Measurements from ENCODE around the gene EHMT1.

Gene EHMT1

GRCh38 chr9:137665697-137666512, 47.1 kb downstream of the EHMT1 start:
- TF ChIP-seq ESRRG (CRISPR knock-in tag; IDR thresholded peaks at IDR 0.05): no peak
- no peak for TF ChIP-seq PATZ1 (CRISPR knock-in tag; IDR thresholded peaks at IDR 0.05; ENCODE audit: borderline replicate concordance)
- no peak for TF ChIP-seq CSDC2 (CRISPR knock-in tag; IDR thresholded peaks at IDR 0.05)
- no peak for TF ChIP-seq CREB5 (CRISPR knock-in tag; IDR thresholded peaks at IDR 0.05; ENCODE audit: low read depth)
- TF ChIP-seq ZC3H10 (CRISPR knock-in tag; IDR thresholded peaks at IDR 0.05): no peak
- no peak for TF ChIP-seq ZNF8 (CRISPR knock-in tag; IDR thresholded peaks at IDR 0.05)
- no peak for TF ChIP-seq SNAI2 (CRISPR knock-in tag; IDR thresholded peaks at IDR 0.05)
- TF ChIP-seq ZFP3 (CRISPR knock-in tag; IDR thresholded peaks at IDR 0.05): no peak
- no peak for ATAC-seq

GRCh38 chr9:137666513-137666822, 47.7 kb downstream of the EHMT1 start:
- no peak for ATAC-seq
- TF ChIP-seq PATZ1 (CRISPR knock-in tag; IDR thresholded peaks at IDR 0.05; ENCODE audit: borderline replicate concordance) (no peak), CSRNP3 (CRISPR knock-in tag; IDR thresholded peaks at IDR 0.05) (no peak), GLIS3 (CRISPR knock-in tag; IDR thresholded peaks at IDR 0.05) (no peak), ZC3H10 (CRISPR knock-in tag; IDR thresholded peaks at IDR 0.05) (no peak), ZNF565 (CRISPR knock-in tag; conservative IDR thresholded peaks at IDR 0.05; ENCODE audit: low read depth) (no peak), ZFP30 (CRISPR knock-in tag; IDR thresholded peaks at IDR 0.05) (no peak), ARNTL (CRISPR knock-in tag; IDR thresholded peaks at IDR 0.05; ENCODE audit: borderline replicate concordance, low read depth) (no peak), RARB (CRISPR knock-in tag; IDR thresholded peaks at IDR 0.05) (no peak), ESRRG (CRISPR knock-in tag; IDR thresholded peaks at IDR 0.05) (no peak), OSR1 (CRISPR knock-in tag; IDR thresholded peaks at IDR 0.05) (no peak), BACH2 (CRISPR knock-in tag; IDR thresholded peaks at IDR 0.05; ENCODE audit: borderline replicate concordance) (no peak), TCF4 (CRISPR knock-in tag; IDR thresholded peaks at IDR 0.05; ENCODE audit: borderline replicate concordance) (no peak), ISL1 (CRISPR knock-in tag; IDR thresholded peaks at IDR 0.05) (no peak), POU6F1 (CRISPR knock-in tag; IDR thresholded peaks at IDR 0.05; ENCODE audit: borderline replicate concordance, low read depth) (no peak)

GRCh38 chr9:137666955-137667670, 48.3 kb downstream of the EHMT1 start:
- no peak for ATAC-seq
- TF ChIP-seq RARB (CRISPR knock-in tag; IDR thresholded peaks at IDR 0.05): no peak
- no peak for TF ChIP-seq PPARA (CRISPR knock-in tag; IDR thresholded peaks at IDR 0.05; ENCODE audit: borderline replicate concordance)
- TF ChIP-seq ZC3H10 (CRISPR knock-in tag; IDR thresholded peaks at IDR 0.05): no peak
- TF ChIP-seq TCF4 (CRISPR knock-in tag; IDR thresholded peaks at IDR 0.05; ENCODE audit: borderline replicate concordance): no peak
- TF ChIP-seq POU6F1 (CRISPR knock-in tag; IDR thresholded peaks at IDR 0.05; ENCODE audit: borderline replicate concordance, low read depth): no peak
- no peak for TF ChIP-seq BACH2 (CRISPR knock-in tag; IDR thresholded peaks at IDR 0.05; ENCODE audit: borderline replicate concordance)
- no peak for TF ChIP-seq CSRNP3 (CRISPR knock-in tag; IDR thresholded peaks at IDR 0.05)
- TF ChIP-seq GLIS3 (CRISPR knock-in tag; IDR thresholded peaks at IDR 0.05): no peak
- no peak for TF ChIP-seq ZNF565 (CRISPR knock-in tag; conservative IDR thresholded peaks at IDR 0.05; ENCODE audit: low read depth)
- TF ChIP-seq CSDC2 (CRISPR knock-in tag; IDR thresholded peaks at IDR 0.05): no peak
- TF ChIP-seq CREB5 (CRISPR knock-in tag; IDR thresholded peaks at IDR 0.05; ENCODE audit: low read depth): no peak
- TF ChIP-seq OSR1 (CRISPR knock-in tag; IDR thresholded peaks at IDR 0.05): no peak
- TF ChIP-seq TOX (CRISPR knock-in tag; IDR thresholded peaks at IDR 0.05; ENCODE audit: borderline replicate concordance): no peak
- no peak for TF ChIP-seq ARNTL (CRISPR knock-in tag; IDR thresholded peaks at IDR 0.05; ENCODE audit: borderline replicate concordance, low read depth)
- TF ChIP-seq ZFP3 (CRISPR knock-in tag; IDR thresholded peaks at IDR 0.05): no peak
- TF ChIP-seq SNAI2 (CRISPR knock-in tag; IDR thresholded peaks at IDR 0.05): no peak
- TF ChIP-seq ZNF70 (CRISPR knock-in tag; IDR thresholded peaks at IDR 0.05): no peak
